PC-3 (cell line): ENCODE measurements around the gene SLC5A5. TPM values are rescaled to one million over a fixed set of nuclear protein-coding genes. Genes with fewer than 3 reads are reported as not detected.
A peak's percentile ranks its signal among the peaks of the same experiment; 100 is the strongest.

Experiments
- ATAC-seq: fragments of 200-7000 bp; cut with Tn5 transposase; 2 replicates; pipeline ENCODE4 v1.9.1; 2020; ENCODE audit warnings: mild to moderate bottlenecking, moderate library complexity
- BruUV-seq: library from RNA; stranded (reverse); fragments of 400-500 nt; replicated peaks from 2 replicates; lab custom pipeline; 2021; lab: Mats Ljungman, UMichigan
- CTCF ChIA-PET: fragments of 300-600 bp; sonication (Branson Sonifier 250); formaldehyde crosslinking; loops from one replicate; lab custom pipeline; 2022; ENCODE audit warnings: antibody characterized with exemption; lab: Charles Lee
- POLR2A ChIA-PET: fragments of 300-600 bp; sonication (Branson Sonifier 250); formaldehyde crosslinking; loops from one replicate; lab custom pipeline; 2022; ENCODE audit warnings: antibody characterized with exemption; ENCODE audit not compliant: unreplicated experiment; lab: Charles Lee
- DNase-seq: peaks from one replicate; pipeline ENCODE4 v3.0.0-alpha.2; 2015
- H2AFZ ChIP-seq: fragments of 300-600 bp; sonication (generic); 2 replicates; pipeline ENCODE4 v1.6.0; 2016; ENCODE audit warnings: antibody characterized with exemption, low read length
- H3F3A ChIP-seq: fragments of 300-600 bp; sonication (generic); one replicate; pipeline ENCODE4 v1.6.0; 2017; ENCODE audit warnings: antibody characterized with exemption, low read length, control low read depth, mild to moderate bottlenecking; ENCODE audit not compliant: unreplicated experiment
- H3K27ac ChIP-seq: fragments of 300-600 bp; sonication (generic); 2 replicates; pipeline ENCODE4 v1.5.1; 2016; ENCODE audit warnings: mild to moderate bottlenecking, low read length
- H3K27me3 ChIP-seq: fragments of 300-600 bp; sonication (generic); 2 replicates; pipeline ENCODE4 v1.6.1; 2016; ENCODE audit warnings: low read length, mixed read lengths
- H3K36me3 ChIP-seq: fragments of 300-600 bp; sonication (generic); 2 replicates; pipeline ENCODE4 v1.6.1; 2016; ENCODE audit warnings: low read depth, mixed run types, low read length, mixed read lengths
- H3K4me1 ChIP-seq: fragments of 300-600 bp; sonication (generic); 2 replicates; pipeline ENCODE4 v1.5.1; 2016; ENCODE audit warnings: low read length; ENCODE audit not compliant: insufficient read depth
- H3K4me2 ChIP-seq: fragments of 300-600 bp; sonication (generic); 2 replicates; pipeline ENCODE4 v1.6.0; 2016; ENCODE audit warnings: low read length
- H3K4me3 ChIP-seq: fragments of 300-600 bp; sonication (generic); 2 replicates; pipeline ENCODE4 v1.5.1; 2016; ENCODE audit warnings: mild to moderate bottlenecking, low read length, mixed read lengths
- H3K79me2 ChIP-seq: fragments of 300-600 bp; sonication (generic); 2 replicates; pipeline ENCODE4 v1.6.1; 2017; ENCODE audit warnings: low read length, mixed read lengths
- H3K9ac ChIP-seq: fragments of 300-600 bp; sonication (generic); 2 replicates; pipeline ENCODE4 v1.6.0; 2016; ENCODE audit warnings: mild to moderate bottlenecking, low read length
- H3K9me2 ChIP-seq: fragments of 300-600 bp; sonication (generic); replicated peaks from 2 replicates; pipeline ENCODE4 v1.6.1; 2016; ENCODE audit warnings: mixed run types, low read length, mixed read lengths
- H3K9me3 ChIP-seq: fragments of 300-600 bp; sonication (generic); 2 replicates; pipeline ENCODE4 v1.6.1; 2016; ENCODE audit warnings: low read length, mixed read lengths
- H4K20me1 ChIP-seq: fragments of 300-600 bp; sonication (generic); 2 replicates; pipeline ENCODE4 v1.6.1; 2016; ENCODE audit warnings: low read length, mixed read lengths
- CTCF ChIP-seq: fragments of 300-600 bp; sonication (generic); conservative IDR thresholded peaks from 2 replicates; pipeline ENCODE4 v1.5.1; 2017; ENCODE audit warnings: antibody characterized with exemption, low read depth, mild to moderate bottlenecking, low read length
- EZH2 ChIP-seq: fragments of 300-600 bp; sonication (generic); IDR thresholded peaks from one replicate; pipeline ENCODE4 v1.6.1; 2017; ENCODE audit warnings: antibody characterized with exemption, mild to moderate bottlenecking, low read length; ENCODE audit not compliant: unreplicated experiment
- EZH2phosphoT487 ChIP-seq: fragments of 300-600 bp; sonication (generic); IDR thresholded peaks from 2 replicates; pipeline ENCODE4 v1.6.1; 2018; ENCODE audit warnings: mild to moderate bottlenecking, antibody characterized with exemption, low read length, borderline replicate concordance
- intact Hi-C: fragments of 100-400 bp; cut with micrococcal nuclease; formaldehyde crosslinking; loops from 2 replicates; pipeline ENCODE4 v1.9.0; 2023
- total RNA-seq: library from RNA; depleted of rRNA; stranded (reverse); fragments of >200 nt; gene quantifications from 2 replicates; pipeline ENCODE4 v1.2.3, GENCODE V29; 2014

SLC5A5 gene
- total RNA-seq, 1 experiment from 2014 or later = not detected

GRCh38 chr19:17861542-17862402, 10.0 kb upstream of the SLC5A5 start:
- BruUV-seq = no TSS peak
- peaks cover 39% of the 10 kb centered on the region for H3F3A ChIP-seq
- ChIA-PET CTCF (interaction anchor here (0.6 kb wide), 1 partner anchor 60 kb away, joined by 4 read pairs; no protein-coding TSS in a partner anchor), POLR2A (no interaction called here)
- H3K4me3 ChIP-seq = peak overlapping the region; percentile 87
- H3K9me2 ChIP-seq = no peaks in the 10 kb centered on the region
- no peak overlapping the region for H3K27ac ChIP-seq
- peak overlapping the region; percentile 98 for H3K9ac ChIP-seq
- H3K79me2 ChIP-seq = peaks cover 30% of the 10 kb centered on the region
- intact Hi-C loops = no loop called here
- H3K4me1 ChIP-seq = peaks cover 24% of the 10 kb centered on the region
- H3K27me3 ChIP-seq = no peaks in the 10 kb centered on the region
- H4K20me1 ChIP-seq = peaks cover 50% of the 10 kb centered on the region
- no peaks in the 10 kb centered on the region for H3K9me3 ChIP-seq
- no peak for ATAC-seq
- peak overlapping the region; percentile 100 for H3K4me2 ChIP-seq
- no peak overlapping the region for H2AFZ ChIP-seq
- H3K36me3 ChIP-seq = peaks cover 47% of the 10 kb centered on the region
- TF ChIP-seq EZH2phosphoT487 = no peak
- TF ChIP-seq EZH2 = no peak
- TF ChIP-seq CTCF = no peak
- no peak for DNase-seq

GRCh38 chr19:17862711-17863519, 8.8 kb upstream of the SLC5A5 start:
- Histone ChIP-seq H3K27me3 (no peaks in the 10 kb centered on the region), H3K36me3 (peaks cover 47% of the 10 kb centered on the region), H3K27ac (no peak overlapping the region), H3K9me3 (no peaks in the 10 kb centered on the region), H3F3A (peaks cover 39% of the 10 kb centered on the region), H3K9ac (no peak overlapping the region), H3K79me2 (peaks cover 30% of the 10 kb centered on the region), H3K4me1 (peaks cover 24% of the 10 kb centered on the region), H2AFZ (no peak overlapping the region), H3K4me3 (0 out of 2 replicates have a peak overlapping the region, but pooled peaks have one; percentile 87), H3K4me2 (no peak overlapping the region), H3K9me2 (no peaks in the 10 kb centered on the region), H4K20me1 (peaks cover 50% of the 10 kb centered on the region)
- TF ChIP-seq EZH2 (no peak), CTCF (no peak), EZH2phosphoT487 (no peak)
- intact Hi-C loops = no loop called here
- ATAC-seq = no peak
- no TSS peak for BruUV-seq
- CTCF ChIA-PET = no interaction called here
- POLR2A ChIA-PET = no interaction called here
- no peak for DNase-seq
